Medulla oblongata (tissue), 1 donor: ENCODE data around the gene SMIM38.
"Not testable (repeated sequence)": the region's sequence is repeated elsewhere in the genome, so short reads cannot be mapped to it uniquely, and the experiment has no call there.

Source experiments
- DNase-seq: peaks from one replicate; pipeline ENCODE4 v3.0.0-alpha.2; 2015; ENCODE audit errors: extremely low spot score

SMIM38 gene

DNA sequence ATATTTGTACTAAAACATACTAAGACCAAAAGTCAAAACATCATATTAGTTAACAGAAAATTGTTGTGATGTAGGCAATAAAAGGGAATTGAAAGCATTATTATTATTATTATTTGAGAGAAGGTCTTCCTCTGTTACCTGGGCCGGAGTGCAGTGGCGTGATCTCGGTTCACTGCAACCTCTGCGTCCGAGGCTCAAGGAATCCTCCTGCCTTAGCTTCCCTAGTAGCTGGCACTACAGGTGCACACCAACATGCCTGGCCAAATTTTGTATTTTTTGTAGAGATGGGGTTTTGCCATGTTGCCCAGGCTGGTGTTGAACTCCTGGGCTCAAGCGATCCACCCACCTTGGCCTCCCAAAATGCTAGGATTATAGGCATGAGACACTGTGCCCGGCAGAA lies 15.6 kb upstream of the SMIM38 start:
- DNase-seq, result not testable (repeated sequence)

DNA sequence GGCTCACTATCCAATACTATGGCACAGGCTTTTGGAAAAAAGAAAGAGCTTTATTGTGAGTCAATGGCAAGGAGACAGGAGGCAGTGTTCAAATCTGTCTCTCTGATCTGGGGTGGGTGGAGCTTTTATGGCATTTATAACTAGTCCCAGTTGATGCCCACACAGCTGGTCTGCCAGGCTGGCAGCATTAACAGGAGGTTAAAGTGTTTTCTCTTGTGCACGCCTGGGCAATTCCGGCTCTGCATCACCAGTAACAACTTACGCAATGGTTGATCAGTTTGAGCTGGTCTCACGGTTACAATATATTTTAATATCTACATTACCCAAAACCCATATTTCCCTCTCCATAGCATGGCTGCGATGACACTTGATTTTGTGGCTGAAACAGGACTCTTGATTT lies 15.1 kb upstream of the SMIM38 start:
- DNase-seq, result no peak

DNA sequence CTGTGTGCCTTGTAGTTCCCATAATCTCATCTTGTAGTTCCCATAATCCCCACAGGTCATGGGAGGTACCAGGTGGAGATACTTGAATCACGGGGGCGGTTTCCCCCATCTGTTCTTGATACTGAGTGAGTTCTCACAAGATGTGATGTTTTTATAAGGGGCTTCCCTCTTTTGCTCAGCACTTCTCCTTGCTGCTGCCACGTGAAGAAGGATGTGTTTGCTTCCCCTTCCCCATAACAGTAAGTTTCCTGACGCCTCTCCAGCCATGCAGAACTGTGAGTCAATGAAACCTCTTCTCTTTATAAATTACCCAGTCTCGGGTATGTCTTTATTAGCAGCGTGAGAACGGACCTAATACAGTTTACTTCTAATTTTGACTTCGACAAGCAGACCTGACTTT lies 14.0 kb upstream of the SMIM38 start:
- DNase-seq, result peak; percentile 27

GRCh38 chr11:69142895-69143294 lies 12.8 kb upstream of the SMIM38 start:
- no peak for DNase-seq

- DNase-seq, result no peak
Measured at GRCh38 chr11:69144316-69145049, 11.3 kb upstream of the SMIM38 start.

- DNase-seq, result no peak
Measured at GRCh38 chr11:69145050-69145380, 10.7 kb upstream of the SMIM38 start.

DNA sequence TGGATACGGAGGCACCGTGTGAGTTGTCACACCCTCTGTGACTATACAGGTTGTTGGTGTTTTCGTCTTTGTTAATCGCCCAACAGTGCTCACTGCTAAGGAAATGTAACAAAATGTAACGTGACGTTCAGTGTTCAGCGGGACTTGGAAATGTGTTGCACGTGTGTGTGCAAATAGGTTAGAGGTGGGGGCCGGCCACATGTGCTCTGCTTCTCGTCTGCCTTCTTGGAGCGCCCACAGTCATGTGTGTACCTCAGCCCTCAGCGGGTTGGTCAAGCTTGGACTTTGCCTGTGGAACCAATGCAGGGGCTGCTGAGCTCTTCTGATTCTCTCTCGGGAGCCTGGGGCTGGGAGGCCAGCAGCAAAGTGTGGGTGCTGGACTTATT lies 7.4 kb upstream of the SMIM38 start:
- DNase-seq, result no peak

GRCh38 chr11:69148806-69149205 lies 6.9 kb upstream of the SMIM38 start:
- no peak for DNase-seq

GRCh38 chr11:69149338-69150045 lies 6.2 kb upstream of the SMIM38 start:
- not testable (repeated sequence) for DNase-seq

- DNase-seq, result no peak
Measured at GRCh38 chr11:69150175-69150574, 5.6 kb upstream of the SMIM38 start.

DNA sequence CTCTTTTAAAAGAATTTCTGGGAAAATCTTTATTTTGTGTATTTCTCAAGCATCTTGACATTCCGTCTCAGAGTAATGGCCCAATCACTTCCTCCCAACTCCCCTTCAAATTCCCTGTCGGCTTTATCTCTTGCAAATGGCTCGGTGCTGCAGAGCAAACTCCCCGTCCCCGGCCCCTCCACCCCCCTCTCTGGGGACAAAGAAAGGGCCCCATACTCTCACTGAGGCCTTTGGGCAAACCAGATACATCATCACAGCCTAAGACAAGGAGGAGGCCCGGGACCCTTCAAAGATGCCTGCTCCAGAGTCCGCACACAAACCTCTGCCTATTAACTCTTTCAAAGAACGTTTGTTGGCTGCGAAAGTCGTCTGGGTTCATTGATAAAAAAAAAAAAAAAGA lies 3.9 kb upstream of the SMIM38 start:
- no peak for DNase-seq

DNA sequence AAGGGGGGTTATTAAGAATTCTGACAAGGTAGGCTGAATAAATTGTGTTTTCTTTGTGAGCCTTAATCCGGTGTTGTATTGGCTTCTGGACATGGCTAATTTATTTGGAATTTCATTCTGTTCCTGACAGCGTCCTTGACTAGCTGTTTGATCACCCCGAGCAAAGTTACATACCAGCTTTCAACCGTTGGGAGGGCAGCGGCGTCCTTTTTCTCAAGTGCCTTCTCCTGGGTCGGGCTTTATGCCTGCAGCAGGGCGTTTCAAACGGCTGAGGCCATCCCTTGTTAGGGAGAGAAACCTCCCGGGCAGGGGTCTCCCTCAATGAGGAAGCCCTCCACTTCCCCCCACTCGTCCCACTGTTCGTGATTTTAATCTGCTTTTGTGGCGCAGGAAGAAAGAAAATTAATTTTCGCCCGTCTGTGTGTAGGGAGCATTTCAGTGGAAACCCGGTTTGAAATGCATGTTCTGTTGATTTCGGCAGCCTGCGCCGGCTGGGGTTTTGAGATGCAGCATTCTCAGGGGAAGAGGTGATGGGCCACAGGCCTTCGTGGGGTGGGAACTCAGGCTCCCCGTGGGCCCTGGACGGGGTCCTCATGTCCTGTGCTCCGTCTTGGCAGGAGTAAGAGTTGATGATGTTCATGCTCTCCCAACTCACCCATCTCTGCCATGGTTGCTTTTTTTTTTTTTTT lies 2.9 kb upstream of the SMIM38 start:
- DNase-seq, result no peak

DNA sequence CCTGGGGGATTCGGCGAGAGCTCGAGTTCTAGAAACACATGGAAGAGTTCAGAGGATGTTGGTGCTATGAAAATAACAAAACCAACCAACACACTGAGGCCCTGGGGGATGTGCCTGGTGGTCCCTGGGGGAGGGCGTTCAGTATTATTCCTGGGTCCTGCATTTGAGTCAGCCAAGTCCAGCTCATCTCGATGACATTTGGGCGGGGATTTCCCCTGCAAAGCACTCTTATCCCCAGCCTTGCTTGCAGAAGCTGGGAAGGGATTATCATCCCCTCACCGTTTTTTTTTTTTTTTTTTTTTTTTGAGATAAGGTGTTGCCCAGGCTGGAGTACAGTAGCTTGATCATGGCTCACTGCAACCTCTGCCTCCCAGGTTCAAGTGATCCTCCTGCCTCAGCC lies 2.1 kb upstream of the SMIM38 start:
- no peak for DNase-seq

- DNase-seq, result no peak
Measured at GRCh38 chr11:69154211-69154913, 1.4 kb upstream of the SMIM38 start.

- no peak for DNase-seq
Measured at GRCh38 chr11:69154938-69155301, 815 bp upstream of the SMIM38 start.

DNA sequence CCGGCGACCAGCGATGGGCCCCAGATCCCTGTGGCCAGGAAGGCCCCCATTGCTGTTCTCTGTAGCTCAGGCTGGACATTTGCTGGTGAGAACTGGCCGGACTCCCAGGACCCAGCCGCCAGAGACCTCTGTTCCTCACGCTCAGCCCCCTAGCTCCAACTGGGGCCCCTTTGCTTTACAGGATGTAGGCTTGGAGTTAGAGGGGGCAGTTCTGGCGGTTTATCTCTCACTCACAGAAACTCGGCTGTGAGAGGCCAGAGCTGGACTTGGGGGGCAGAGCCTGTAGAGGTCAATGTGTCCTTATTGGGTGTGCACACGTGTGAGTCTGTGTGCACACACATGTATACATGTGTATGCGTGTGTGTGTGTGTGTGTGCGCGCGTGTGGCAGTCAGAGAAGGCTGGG lies 502 bp downstream of the SMIM38 start:
- DNase-seq, result no peak

DNA sequence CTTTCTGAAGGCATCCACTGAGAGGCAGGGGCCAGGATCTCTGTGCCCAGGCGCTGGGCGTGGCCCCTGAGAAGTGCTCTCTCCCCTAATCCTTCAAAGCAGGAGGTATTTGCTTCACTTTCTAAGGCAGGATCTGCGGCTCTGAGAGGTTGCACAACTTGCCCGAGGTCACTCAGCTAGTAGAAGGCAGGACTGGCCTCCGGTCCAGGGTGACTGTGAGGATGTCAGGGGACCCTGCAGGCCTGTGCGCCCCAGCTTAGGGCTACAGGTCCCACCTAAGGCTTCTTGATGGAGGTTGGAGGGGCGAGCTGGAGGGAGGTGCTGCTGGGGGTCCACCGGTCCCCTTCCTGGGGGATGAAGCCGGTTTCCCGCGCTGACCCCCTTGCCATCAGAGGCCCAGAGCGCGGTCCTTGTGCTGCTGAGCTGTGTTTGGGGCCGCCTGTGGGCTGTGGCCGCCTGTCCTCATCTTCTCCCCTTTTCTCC lies 979 bp downstream of the SMIM38 start:
- no peak for DNase-seq

- DNase-seq, result peak; percentile 89
Measured at GRCh38 chr11:69157156-69157821, 1.6 kb downstream of the SMIM38 start.

- no peak for DNase-seq
Measured at GRCh38 chr11:69157822-69158231, 2.1 kb downstream of the SMIM38 start.

DNA sequence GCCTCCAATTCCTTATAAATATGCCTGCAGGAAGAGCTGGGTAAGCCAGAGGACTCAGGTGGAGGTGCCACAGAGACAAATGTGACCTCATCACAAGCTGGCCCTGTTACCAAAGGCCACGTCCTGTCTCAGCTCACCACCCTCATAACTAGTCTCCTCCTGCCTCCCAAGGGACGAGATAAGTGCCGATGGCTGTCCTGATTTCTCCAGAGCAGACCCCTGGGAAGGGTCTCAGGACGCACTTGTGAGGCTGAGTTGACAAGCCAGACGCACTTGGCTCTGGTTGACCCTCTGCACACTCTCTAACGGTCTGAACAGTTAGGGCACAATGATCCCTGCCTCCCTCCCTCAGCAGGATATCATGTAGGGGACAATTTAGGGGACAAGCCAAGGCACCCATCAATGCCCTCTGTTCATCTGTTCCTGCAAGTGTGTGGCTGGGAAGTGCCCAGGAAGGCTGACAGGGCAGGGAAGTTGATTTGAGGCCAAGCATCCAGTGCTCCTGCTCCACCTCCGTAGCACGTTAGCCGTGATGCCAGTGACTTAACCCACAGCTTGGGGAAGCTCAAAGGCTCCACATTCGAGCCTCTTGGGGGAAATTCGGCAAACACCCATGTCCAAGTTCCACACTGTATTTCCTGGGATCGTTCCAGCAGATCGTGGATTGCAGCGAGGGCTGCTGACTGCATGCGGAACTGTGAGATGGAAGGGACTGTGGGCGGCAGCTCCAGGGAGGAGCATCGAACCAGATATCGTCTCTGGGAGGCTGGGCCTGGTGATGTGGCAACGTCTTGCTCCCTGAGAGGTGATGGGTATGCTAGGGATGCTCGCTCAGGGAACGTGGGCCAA lies 2.8 kb downstream of the SMIM38 start:
- DNase-seq, result no peak
